Effector memory CD4-positive, alpha-beta T cell (primary cell): ENCODE data around the gene MAPK8IP3.

Experiments used
- DNase-seq, 3 donors: peaks; one replicate each; pipeline ENCODE4 v3.0.0-alpha.2; 2020
- H3K27ac ChIP-seq: 2 replicates; pipeline ENCODE4 v1.7.0; 2013; ENCODE audit warnings: mild to moderate bottlenecking, low read length, moderate library complexity; ENCODE audit not compliant: insufficient read depth, poor library complexity, severe bottlenecking
- H3K27me3 ChIP-seq: replicated peaks from 2 replicates; pipeline ENCODE4 v1.7.0; 2013; ENCODE audit warnings: mild to moderate bottlenecking, low read length; ENCODE audit not compliant: insufficient read depth, control insufficient read depth, poor library complexity, severe bottlenecking
- H3K36me3 ChIP-seq: 2 replicates; pipeline ENCODE4 v1.7.0; 2013; ENCODE audit warnings: mild to moderate bottlenecking, low read length, moderate library complexity; ENCODE audit not compliant: control insufficient read depth, insufficient read depth
- H3K4me1 ChIP-seq: 2 replicates; pipeline ENCODE4 v1.7.0; 2013; ENCODE audit warnings: low read length, mild to moderate bottlenecking; ENCODE audit not compliant: control insufficient read depth, insufficient read depth, poor library complexity, severe bottlenecking
- H3K4me3 ChIP-seq: 2 replicates; pipeline ENCODE4 v1.7.0; 2013; ENCODE audit warnings: low read length, low read depth, mild to moderate bottlenecking; ENCODE audit not compliant: insufficient read depth, poor library complexity, severe bottlenecking
- H3K9me3 ChIP-seq: 2 replicates; pipeline ENCODE4 v1.7.0; 2013; ENCODE audit warnings: mild to moderate bottlenecking, low read length, moderate library complexity; ENCODE audit not compliant: control insufficient read depth

The MAPK8IP3 gene

DNA sequence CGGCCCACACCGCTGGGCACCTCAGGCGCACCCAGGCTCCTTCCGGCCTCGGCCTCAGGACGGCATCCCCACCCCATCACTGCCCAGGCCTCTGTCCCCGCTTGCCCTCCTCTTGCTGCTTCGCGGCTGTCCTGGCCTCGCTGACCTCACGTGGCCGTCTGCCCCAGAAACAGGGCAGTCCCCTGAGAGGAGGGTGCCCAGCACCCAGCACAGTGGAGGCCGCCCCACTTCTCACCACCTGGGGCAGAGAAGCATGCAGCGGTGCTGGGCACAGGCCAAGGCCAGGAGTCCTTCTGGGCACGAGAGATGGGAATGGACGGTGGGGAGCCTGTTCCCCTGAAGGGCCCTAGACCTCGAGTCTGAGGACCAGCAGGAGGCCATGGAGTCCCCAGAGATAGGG lies 111.7 kb downstream of the MAPK8IP3 start:
- no peak overlapping the region for H3K27ac ChIP-seq
- peaks cover 3% of the 10 kb centered on the region for H3K4me1 ChIP-seq
- no peak for DNase-seq
- no peak overlapping the region for H3K4me3 ChIP-seq
- peaks cover 75% of the 10 kb centered on the region for H3K36me3 ChIP-seq
- H3K9me3 ChIP-seq = no peaks in the 10 kb centered on the region
- H3K27me3 ChIP-seq = no peaks in the 10 kb centered on the region

- no peaks in the 10 kb centered on the region for H3K9me3 ChIP-seq
- peaks cover 3% of the 10 kb centered on the region for H3K4me1 ChIP-seq
- H3K4me3 ChIP-seq = no peak overlapping the region
- no peak for DNase-seq
- no peaks in the 10 kb centered on the region for H3K27me3 ChIP-seq
- peaks cover 78% of the 10 kb centered on the region for H3K36me3 ChIP-seq
- no peak overlapping the region for H3K27ac ChIP-seq
Measured at GRCh38 chr16:1818204-1818872, 112.3 kb downstream of the MAPK8IP3 start.

- no peak for DNase-seq
- Histone ChIP-seq H3K9me3 (no peaks in the 10 kb centered on the region), H3K4me1 (peaks cover 3% of the 10 kb centered on the region), H3K36me3 (peaks cover 72% of the 10 kb centered on the region), H3K27me3 (no peaks in the 10 kb centered on the region), H3K27ac (no peak overlapping the region), H3K4me3 (no peak overlapping the region)
Measured at GRCh38 chr16:1818873-1819525, 113.0 kb downstream of the MAPK8IP3 start.

DNA sequence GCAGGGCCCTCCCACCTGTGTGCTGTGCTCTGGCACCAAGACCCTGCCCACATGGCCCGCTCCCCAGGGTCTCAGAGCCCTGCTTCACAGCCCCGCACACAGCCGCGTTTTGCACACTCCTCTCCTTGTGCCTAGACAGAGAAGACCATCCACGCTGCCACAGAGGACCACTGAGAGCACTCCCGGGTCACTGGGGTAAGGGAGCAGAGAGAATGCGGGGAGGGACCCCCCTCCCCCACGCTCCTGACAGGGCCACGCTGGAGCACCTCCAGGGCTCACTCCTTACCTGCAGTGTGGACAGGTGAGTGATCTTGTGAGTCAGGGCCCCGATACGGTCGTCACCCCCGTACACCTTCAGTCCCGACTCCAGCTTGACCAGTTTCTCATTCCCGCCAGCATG lies 113.6 kb downstream of the MAPK8IP3 start:
- Histone ChIP-seq H3K4me1 (peaks cover 5% of the 10 kb centered on the region), H3K27ac (no peak overlapping the region), H3K9me3 (no peaks in the 10 kb centered on the region), H3K4me3 (no peak overlapping the region), H3K27me3 (no peaks in the 10 kb centered on the region), H3K36me3 (peaks cover 72% of the 10 kb centered on the region)
- no peak for DNase-seq
